NOMO-1 (cell line): Measurements from ENCODE around the gene OSBPL10.

ENCODE experiments used
- DNase-seq, 2 experiments: peaks; one replicate each; lab custom pipeline; 2025; ENCODE audit not compliant: unreplicated experiment in 2 of 2; lab: John Stamatoyannopoulos, UW

OSBPL10 gene

GRCh38 chr3:31959951-31960792 lies 20.9 kb downstream of the OSBPL10 start:
- DNase-seq, result no peak

GRCh38 chr3:31959251-31959650 lies 21.8 kb downstream of the OSBPL10 start:
- DNase-seq, result no peak

DNA sequence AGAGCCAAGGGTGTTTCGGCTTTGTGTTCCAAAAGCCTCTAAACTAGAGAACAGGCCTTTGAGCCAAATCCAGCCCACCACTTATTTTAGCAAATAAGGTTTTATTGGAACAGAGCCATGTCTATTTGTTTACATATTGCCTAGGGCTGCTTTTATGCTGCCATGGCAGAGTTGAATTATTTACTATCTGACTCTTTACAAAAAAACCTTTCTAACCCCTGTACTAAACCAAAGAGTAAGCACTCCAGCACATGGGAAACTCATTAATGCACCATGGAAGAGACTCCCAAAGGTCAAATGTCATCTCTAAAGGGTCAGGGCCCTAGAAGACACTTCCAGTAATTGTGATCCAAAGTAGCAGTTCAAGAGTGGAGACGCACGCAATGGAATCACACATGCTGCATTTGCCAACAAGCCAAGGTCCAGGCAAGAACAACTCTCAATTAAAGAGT lies 22.3 kb downstream of the OSBPL10 start:
- DNase-seq, result no peak

- DNase-seq, result no peak
Observed at GRCh38 chr3:31957106-31957505, 24.0 kb downstream of the OSBPL10 start.

- no peak for DNase-seq
Observed at GRCh38 chr3:31955581-31955980, 25.5 kb downstream of the OSBPL10 start.

- DNase-seq, result no peak
Observed at GRCh38 chr3:31953636-31954035, 27.4 kb downstream of the OSBPL10 start.

GRCh38 chr3:31953091-31953490 lies 28.0 kb downstream of the OSBPL10 start:
- DNase-seq, result no peak

DNA sequence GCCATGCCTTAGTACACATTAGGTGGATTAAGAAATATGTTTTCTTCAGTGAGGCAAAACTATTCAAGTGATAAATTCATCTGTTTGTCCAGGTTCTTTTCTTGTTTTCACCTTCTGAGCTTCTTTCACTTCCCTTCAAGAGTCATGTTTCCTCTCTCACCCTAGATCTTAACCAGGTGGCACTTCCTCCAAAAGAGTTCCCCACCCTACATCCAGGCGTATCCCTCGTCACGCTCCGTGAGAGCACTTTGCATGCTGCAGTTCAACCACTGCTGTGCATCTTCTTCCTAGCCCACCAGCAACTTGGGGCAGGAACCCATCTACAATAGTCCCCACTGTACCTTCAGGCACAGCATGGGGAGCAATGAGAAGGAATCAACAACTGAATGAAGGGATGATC lies 28.9 kb downstream of the OSBPL10 start:
- DNase-seq, result no peak

DNA sequence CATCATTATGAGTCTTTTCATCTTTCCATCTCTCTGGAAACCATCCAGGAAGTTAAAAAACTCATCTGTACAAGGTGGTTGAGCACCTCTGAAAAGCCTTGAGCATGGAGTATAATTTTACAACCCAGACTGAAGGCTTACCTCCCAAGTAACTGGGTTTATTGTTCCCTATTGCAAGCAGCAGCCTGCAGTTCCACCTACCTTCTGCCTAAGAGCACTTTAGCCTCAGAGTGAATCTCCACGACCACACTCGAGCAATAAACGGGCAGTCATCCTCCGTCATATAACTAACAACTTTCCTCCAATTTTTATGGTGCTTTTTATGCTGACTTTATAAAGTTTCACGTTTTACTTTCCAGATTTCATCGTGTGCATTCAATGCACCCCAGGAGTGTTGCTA lies 32.8 kb downstream of the OSBPL10 start:
- DNase-seq, result no peak

DNA sequence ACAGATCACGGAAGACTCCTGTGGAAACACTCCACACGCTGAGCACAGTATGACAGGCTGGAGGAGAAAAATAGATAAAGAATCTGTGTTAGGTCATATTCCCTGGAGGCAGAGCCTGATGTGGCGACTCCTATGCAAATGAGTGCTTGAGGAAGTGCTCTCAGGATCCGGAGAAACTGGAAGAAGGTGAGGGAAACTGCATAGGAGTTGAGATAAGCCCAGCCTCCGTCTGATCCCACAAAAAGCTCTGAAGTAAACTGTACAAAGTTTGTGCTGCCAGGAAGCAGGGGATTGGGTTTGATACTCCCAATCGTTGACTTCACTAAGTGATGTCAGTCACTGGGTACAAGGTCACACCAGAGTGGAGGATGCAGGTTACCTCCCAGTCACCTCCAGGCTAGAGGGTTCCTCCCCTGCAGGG lies 33.4 kb downstream of the OSBPL10 start:
- no peak for DNase-seq

DNA sequence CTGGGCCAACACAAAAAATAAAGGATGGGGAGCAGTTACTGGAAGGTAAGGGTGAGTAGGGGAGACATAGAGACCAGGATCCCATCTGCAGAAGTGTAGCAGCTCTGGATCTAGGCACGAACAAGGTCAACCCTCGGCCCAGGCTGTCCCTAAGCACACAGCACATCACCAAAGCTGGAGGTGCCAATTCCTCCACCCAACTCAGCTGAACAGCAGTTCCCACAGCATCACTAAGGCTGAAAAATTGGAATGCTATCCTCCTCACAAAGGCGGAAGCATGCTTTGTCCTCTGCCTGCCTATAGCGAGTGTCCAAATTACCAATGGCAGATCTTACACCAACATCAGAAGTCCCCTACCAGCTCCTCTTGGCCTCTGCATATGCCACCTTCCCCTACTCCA lies 33.9 kb downstream of the OSBPL10 start:
- no peak for DNase-seq

GRCh38 chr3:31946484-31947081 lies 34.5 kb downstream of the OSBPL10 start:
- DNase-seq, result no peak

DNA sequence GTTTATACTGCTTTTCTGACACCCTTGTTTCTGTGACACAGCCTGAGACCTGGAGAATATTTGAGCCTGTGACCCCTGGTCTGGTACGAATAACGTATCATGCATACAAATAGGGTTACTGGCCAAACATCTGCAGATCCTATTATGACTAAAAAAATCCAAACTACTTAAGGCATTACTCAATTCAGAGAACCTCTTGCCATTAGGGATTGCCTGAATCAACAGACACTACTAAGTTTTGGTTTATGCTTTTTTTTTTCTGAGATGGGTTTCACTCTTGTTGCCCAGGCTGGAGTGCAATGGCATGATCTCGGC lies 35.4 kb downstream of the OSBPL10 start:
- no peak for DNase-seq

- DNase-seq, result no peak
Observed at GRCh38 chr3:31943041-31943440, 38.0 kb downstream of the OSBPL10 start.

DNA sequence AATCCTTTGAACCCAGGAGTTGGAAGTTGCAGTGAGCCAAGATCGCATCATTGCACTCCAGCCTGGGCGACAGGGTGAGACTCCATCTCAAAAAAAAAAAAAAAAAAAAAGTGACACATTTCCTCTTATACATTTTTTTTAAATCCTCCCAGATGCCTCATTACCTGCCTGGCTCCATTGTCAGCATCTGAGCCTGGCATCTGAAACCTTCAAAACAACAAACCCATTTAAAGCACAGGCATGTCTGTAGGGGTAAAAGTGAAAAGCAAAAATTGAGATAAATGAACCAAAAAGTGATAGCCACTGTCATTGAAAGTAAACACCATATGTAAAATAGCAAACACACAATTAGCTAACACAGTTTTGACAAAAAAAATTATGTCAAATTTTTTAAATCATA lies 38.6 kb downstream of the OSBPL10 start:
- DNase-seq, result no peak

GRCh38 chr3:31937225-31937624 lies 43.8 kb downstream of the OSBPL10 start:
- no peak for DNase-seq

- no peak for DNase-seq
Observed at GRCh38 chr3:31936420-31937060, 44.5 kb downstream of the OSBPL10 start.

GRCh38 chr3:31934866-31935265 lies 46.2 kb downstream of the OSBPL10 start:
- no peak for DNase-seq

GRCh38 chr3:31934018-31934417 lies 47.0 kb downstream of the OSBPL10 start:
- DNase-seq, result no peak

DNA sequence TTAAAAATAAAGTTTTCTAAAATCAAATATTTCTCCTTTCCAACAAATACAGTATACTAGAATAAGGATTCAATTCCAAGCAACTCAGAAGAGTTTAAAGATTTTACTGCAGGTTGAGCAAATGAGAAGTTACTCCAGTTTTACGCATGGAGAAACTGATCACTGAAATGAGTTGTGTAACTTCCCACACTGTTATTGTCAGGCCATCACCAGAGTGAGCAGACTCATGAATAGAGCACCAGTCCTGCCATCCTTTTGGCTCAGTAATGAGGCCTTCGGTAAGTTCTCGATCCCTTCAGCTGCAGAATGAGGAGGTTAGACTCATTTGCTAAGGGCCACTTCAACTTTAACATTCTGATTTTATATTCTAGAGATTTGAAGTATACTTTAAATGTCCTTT lies 48.1 kb downstream of the OSBPL10 start:
- DNase-seq, result no peak

- DNase-seq, result no peak
Observed at GRCh38 chr3:31929826-31930502, 51.1 kb downstream of the OSBPL10 start.
